Germinal center (tissue), 1 donor: ENCODE results near the gene ESR1.
"Not testable (repeated sequence)": the region's sequence is repeated elsewhere in the genome, so short reads cannot be mapped to it uniquely, and the experiment has no call there.

Experiments
- DNase-seq: peaks from one replicate; pipeline ENCODE4 v3.0.0; 2012; ENCODE audit warnings: mixed read lengths, low spot score

The ESR1 gene

DNA sequence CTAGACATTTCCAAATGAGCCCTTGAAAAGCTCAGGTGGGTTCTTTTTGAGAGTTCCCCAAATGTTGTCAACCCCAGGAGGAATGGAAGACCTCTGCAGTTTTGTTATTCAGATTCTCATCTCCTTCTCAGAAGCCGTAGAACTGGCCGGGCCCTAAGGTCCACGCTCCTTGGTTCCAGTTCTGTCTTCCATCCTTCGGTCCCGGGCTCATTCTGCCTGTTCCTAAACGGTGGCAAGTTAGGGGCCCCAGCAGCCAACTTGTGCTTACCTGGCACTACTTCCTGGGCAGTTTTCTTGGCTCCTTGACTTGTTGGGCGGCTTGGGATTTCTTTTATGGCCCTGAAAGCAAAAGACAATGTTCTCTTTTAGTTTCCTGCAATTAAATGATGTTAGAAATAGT, 6.4 kb downstream of the ESR1 start:
- DNase-seq = no peak

DNA sequence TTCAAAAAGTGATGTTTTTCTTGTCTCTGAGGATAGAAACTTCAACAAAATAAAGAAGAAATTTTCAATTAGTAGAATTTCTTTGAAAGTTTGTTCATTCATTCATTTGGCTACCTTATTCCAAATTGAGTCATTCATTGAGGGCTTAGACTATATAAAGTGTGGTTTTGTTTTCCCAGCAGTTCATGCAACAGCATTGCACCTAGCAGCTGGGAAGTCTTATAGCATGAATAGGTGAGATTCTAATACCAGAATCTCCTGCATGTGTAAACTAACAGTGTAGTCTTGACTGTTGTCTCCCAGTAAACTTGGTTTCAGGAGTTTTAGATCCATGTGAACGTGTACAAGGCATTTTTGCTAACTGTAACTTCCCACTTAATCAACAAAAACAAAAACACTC, 7.1 kb downstream of the ESR1 start:
- DNase-seq = no peak

DNA sequence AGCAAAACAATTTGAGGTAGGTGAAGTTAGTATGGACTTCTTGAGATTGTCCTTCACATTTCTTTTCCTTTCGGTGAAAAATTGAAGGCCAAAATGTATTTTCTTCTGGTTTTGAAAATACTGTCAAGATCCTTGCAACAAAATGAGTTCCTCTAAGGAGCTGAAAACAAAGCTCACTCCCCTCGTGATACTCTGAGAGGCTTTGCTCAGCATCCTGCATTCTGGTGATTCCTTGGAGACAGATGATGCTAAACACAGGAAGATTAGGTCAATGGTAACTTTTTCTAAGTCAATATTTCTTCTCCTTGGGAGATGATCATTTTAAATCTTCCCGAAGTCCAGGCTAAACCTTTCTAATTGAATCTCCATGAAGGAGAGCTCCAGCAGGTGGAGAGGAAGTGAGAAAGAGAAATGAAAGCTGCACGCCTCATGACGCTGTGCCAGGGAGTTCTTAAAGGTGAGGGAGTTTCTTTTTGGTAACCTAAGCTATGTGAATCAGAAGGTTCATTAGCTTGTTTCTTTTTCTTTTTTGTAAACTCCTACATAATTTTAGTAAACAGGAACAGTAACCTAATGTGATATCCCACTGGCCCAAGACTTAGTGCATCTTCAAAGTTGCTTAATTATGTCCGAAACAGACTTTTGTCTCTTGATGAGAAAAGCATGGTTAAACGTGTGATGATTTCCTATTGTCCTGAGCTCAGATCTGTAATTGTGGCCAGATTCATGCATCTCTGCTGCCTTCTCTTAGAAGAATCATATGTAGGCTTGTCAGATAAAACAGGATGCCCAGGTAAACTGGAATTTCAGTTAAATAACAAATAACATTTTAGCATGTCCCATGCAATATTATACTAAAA, 15.0 kb downstream of the ESR1 start:
- DNase-seq = peak; percentile 44

DNA sequence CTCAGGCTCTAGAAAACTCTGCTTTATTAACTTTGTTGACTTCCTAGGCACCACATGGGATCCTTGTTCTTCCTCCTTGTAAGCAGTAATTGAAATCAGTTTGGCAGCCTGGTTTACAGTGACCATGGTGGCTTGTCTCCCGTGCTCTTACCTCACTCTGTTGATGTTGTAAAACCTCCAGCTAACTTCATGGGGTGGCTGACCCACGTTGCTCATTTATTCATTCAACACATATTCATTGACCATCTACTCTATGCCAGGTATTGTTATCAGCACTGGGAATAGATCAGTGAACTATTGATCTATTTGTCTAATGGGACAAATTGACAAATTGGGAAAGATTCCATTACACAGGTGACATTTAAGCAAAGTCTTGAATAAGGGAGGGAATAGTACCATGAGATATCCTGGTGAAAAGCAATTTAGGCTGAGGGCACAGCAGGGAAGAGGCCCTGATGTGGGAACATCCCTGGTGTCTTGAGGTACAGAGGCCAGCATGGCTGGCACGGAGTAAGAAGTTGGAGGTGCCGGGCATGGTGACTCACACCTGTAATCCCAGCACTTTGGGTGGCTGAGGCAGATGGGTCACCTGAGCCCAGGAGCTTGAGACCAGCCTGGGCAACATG, 19.1 kb downstream of the ESR1 start:
- DNase-seq = no peak

DNA sequence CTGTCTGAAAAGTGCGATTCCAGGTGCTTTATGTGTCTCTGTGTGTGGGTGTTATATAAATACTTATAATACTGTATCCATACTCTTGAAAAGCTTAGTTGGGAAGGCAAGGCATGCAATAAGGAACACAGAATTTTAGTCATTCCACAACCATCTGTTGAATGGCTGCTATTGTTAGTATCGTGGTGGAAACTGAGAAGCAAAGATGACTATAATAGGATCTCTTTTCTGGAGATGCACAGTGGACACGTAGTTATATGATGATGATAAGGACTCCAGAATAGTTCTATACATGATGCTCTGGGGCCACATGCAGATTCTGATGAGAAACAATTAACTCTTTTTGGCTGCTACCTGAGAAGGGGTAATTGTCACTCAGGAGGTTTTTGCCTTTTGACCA, 25.2 kb downstream of the ESR1 start:
- no peak for DNase-seq

DNA sequence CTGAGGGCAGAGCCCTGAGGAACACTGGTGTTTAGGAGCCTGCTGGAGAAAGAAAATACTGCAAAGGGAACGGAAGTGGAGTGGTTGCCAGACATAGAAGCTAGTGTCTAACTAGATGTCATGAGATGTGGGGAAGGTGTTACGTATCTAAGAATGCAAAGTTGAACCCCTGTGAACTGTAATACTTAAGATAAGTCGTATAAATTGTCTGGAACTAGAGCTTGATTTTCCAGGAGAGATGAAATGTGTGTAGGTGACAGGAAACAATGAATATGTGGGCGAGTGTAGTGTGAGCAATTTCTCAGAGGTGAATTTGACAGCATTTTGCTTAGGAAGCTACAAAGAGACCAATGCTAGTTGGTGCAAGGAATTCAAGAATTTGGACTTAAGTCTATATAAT, 27.9 kb downstream of the ESR1 start:
- no peak for DNase-seq

DNA sequence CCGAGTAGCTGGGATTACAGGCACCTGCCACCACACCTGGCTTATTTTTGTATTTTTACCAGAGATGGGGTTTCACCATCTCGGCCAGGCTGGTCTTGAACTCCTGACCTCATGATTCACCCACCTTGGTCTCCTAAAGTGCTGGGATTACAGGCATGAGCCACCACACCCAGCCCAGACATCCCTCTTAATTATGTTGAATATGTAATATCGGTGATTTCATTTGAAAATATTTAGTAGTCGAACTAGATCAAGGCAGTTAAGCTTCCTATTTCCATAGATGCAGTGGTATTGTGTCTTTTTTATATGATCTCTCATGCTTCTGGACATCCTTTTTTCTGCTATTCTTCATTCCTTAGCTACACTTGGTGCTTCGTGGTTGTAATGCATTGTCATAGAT, 29.7 kb downstream of the ESR1 start:
- DNase-seq = no peak

DNA sequence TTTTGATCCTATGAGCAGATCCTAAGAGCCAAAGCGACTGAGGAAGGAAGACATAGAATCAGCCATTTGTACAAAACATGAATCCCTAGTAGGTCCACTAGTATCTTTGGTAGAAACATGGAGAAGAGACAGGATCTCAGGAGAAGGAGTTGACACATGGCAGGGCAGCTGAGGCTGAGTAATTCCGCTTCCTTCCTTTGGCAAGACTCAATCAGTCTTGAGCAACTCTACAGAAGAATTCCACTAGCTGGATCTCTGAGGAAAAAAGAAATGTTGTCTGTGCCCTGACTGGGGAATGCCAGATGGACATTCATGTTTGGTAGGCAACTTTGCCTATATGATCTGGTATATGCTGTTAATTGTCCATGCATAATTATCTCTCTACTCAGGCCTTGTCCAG, 35.3 kb downstream of the ESR1 start:
- DNase-seq = no peak

DNA sequence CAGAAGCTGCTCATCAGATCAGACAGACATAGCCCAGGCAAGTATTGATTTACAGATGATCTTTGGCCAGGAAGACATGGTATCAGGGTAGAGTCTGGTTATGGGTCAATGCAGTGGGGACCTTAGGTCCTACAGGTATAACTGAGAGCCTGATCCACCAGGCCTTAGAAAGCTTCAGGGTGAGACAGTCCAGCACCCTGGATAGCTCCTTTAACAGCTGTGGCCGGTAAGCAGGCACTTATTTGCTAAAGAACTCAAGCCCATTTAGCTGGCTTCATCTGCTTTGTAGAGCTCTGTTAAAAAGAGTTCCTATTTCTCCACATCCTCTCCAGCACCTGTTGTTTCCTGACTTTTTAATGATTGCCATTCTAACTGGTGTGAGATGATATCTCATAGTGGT, 39.6 kb downstream of the ESR1 start:
- DNase-seq = no peak

DNA sequence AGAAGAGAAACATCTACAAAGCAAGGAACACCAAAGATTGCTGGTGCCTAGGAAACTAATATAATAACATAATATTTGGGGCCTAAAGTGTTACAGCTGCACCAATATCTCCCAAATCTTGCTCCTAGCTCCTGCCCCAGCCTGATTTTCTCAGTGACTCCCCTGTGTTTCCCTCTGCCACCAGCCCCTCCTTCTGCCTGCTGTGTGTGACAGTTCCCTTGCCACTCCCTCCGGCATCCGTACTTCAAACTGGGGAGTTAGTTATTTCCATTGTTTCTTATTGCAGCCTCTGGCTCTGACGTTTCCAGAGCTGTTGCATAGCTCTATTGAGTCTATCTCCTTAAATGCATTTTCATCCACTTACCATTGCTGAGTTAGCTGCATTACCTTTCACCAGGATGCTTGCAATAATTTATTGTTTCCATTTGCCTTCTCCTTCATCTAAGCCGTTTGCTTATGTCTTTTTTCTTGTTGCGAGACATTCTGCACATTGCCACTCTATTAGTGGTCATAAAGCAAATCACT, 43.1 kb downstream of the ESR1 start:
- no peak for DNase-seq

DNA sequence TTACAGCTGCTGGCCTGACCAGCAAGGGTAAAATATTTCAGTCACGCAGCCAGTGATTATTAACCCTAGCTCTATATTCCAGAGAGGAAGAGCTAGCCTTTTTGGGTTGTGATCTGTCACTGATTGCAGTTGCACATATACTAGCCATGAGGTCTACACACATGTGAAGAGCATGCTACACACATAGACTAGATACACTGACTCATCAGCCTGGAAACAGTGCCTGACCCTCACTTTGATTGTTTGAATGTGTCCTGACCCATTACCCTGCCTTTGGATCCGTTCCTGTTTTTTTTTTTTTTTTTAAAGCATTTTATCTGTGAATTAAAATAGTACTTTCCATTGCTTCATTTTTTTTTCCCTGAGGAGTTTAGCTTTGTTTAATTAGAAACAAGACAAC, 50.8 kb downstream of the ESR1 start:
- DNase-seq = no peak

DNA sequence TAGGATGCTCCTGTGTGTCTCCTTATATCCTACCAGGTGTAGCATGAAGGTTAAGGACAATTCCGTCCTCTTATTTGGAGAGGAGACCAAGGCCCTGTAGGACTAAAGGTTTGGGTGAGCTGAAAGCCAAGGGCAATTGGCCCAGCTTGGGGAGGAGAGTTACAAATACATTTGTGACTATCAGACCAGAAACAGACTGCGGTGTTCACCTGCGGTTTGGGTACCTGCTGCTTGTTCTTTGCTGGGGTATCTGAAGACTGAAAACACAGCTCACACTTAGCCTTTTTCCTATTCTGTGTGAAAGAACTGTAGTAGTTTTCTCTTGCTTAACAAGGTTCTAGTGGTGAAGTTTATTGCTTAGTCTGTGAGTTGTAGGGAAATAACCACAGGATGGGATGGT, 55.0 kb downstream of the ESR1 start:
- no peak for DNase-seq

DNA sequence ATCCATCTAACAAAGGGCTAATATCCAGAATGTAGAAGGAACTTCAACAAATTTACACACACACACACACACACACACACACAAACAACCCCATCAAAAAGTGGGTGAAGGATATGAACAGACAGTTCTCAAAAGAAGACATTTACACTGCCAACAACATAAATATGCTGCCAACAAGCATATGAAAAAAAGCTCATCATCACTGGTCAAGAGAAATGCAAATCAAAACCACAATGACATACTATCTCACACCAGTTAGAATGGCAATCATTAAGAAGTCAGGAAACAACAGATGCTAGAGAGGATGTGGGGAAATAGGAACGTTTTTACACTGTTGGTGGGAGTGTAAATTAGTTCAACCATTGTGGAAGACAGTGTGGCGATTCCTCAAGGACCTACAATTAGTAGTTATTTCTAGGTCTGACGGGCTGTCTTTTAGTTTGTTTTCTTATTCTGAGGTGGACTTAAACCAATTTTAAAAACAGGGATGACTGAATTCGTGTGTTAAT, 59.9 kb downstream of the ESR1 start:
- not testable (repeated sequence) for DNase-seq

DNA sequence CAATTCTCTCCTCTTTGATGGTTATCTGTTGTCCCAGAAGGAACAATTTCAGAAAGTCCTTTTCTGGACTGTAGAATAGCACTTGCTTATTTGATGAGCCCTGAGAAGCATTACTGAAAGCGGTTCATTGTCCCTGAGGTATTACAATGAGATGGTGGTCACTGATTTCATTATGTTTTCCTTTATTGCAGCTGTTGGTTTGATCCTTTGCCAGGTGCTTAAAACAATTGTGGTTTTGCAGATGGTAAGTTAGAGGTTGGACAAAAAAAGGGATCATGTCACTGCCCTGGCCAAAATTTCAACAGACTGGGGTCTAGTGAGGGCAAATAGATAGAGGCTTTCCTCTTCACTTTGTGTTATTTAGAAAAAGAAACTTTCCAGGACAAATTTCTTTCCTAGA, 61.9 kb downstream of the ESR1 start:
- DNase-seq = no peak

DNA sequence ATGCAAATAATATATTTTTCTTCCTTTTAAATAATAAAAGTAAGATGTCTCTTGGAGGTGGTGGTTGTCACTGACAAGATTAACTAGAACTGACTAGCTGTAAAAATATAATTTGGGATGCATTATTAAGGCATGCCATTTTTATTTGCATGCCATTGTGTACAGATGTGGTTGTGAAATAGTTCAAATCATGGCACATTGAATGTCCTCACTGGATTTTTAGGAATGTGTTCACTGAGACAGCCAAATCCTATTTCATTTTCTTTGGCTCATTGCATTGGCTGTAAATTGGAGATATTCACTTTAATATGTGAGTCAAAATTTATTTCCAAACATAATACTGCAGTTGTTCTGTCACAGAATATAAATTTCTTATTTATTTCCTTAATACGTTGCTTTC, 62.3 kb downstream of the ESR1 start:
- DNase-seq = no peak

DNA sequence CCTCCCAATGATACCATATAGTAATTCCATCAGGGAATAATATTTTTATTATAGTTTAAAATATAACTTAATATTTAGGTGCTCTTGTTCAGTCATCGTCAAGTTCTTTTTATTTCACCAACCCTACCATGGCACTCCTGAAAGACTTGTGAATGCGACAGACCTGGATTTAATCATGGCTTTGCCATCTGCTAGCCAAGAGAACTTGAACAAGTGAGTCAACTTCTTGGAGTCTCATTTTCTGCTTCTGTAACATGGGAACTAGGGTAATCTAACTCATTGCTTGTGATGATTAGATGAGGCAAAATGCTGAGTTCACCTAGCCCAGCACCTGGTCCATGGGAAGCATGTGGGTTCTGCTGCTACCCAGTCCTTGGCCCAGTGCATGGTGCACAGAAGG, 62.9 kb downstream of the ESR1 start:
- DNase-seq = no peak

DNA sequence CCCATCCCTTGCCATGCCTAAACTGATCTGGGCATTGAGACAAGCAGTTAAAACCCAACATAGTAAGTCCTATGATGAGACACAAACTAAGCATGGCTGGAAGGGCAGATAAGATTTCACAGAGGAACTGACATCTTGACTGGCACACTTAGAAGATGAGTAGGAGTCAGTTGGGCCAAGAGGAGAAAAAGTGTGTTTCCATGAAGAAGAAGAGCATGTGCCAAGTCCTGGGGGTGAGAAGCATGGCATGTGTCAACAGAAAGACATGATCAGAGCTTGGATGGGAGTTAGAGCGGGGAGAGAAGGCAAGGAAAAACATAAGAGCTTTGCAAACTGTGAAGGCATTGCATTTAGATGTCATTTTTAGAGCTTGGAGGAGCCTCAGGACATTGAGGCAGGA, 68.0 kb downstream of the ESR1 start:
- no peak for DNase-seq

DNA sequence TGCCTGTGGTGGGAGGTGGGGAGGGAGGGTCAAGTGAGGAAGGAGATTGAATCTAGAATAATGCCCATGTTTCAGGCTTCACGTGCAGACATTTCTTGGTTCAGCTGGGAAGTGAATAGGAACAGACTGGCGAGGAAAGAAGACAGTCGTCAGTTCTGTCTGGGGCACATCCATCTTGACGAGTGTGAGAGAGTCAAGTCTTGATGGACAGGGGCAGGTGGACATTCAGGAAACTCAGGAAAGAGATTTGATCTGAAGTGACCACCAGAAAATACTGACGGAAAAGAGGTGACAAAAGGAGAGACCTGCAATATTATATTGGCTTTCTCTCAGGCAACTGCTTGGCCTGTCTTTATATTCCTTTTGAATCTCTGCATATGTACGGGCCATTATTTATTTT, 68.6 kb downstream of the ESR1 start:
- no peak for DNase-seq

DNA sequence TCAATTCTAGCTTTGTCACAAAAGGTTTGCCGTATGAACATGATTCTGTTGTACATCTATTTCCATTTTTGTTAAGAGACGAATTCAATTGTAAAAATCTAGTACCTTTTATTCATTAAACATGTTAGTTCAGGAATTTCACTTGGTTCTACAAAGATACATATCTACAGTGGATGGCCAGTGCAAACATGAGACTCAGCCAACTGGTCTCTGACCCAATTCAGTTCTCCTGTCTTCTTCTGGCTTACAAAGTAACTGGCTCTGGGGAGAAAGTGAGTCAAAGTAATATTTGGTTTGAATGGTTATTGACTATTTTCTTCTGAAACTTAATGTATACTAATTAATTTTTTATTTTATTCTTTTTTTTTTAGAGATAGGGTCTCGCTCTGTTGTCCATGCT, 70.0 kb downstream of the ESR1 start:
- DNase-seq = no peak

DNA sequence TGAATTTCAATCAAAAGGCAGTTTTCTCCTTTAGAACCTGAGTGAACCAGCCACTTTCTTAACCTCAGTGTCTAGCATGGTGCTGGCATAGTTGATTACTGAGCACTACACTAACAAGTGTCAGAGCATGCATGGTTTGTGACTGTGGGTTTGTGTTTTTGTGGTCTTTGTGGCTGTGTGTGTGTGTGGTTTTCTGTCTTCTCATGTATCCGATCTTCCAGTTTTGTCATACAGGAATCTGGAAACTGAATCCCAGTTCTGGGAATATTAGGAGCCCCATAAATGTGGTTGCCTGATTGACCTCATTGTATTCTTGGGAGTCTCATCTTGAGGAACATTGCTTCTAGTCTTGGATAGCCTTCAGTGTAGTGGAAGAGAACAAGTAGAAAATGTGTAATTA, 73.7 kb downstream of the ESR1 start:
- no peak for DNase-seq

DNA sequence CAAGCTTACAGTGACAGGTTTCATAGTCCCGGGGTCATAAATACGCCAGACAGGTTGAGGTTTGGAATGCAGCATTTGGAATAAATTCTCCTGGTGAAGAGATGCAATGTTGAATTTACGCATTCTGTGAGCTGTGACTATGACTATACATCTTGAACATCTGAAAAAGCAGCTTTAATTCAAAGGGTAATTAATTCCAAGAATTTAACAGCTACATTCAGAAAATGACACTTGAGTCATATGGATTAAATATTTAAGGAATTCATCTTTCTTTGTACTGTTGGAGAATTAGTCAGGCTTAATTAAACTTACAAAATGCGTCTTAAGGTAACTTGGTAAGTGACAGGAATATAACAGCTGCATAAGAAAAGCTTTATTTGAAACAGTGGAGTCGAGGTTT, 74.7 kb downstream of the ESR1 start:
- DNase-seq = no peak

DNA sequence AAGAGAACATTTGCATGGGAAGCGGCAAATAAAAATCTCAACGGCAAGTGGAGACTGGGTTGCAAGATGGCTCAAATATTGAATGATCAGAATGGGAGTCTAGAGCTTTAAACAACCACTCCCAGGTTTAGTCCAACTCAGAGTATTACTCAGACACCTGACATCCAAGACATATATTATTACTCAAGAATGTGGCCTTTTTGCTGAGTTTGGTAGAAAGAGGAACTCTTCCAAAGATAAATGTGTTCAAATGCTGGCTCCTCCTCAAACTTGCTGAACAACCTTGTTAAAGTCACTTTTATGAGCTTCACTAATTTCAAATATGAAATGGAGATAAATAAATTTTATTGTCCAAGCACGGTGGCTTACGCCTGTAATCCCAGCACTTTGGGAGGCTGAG, 77.8 kb downstream of the ESR1 start:
- DNase-seq = no peak

DNA sequence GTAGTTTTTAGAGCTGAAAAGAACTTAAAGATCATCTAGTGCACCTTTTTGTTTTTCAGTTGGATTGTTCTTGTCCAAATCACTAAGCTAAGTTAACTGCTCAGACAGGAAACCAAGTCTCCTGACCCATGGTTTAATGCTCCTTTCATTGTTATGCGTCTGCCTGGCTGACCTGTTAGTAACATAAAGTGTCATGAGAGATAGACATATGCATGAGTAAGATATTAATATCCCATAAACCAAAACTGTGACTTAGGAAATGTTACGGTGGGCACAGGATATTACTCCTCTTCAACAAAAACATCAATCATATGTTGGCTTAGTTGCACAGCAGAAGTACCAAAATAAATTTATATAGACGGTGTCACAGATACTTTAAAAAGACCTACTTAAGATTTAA, 84.0 kb downstream of the ESR1 start:
- DNase-seq = no peak

DNA sequence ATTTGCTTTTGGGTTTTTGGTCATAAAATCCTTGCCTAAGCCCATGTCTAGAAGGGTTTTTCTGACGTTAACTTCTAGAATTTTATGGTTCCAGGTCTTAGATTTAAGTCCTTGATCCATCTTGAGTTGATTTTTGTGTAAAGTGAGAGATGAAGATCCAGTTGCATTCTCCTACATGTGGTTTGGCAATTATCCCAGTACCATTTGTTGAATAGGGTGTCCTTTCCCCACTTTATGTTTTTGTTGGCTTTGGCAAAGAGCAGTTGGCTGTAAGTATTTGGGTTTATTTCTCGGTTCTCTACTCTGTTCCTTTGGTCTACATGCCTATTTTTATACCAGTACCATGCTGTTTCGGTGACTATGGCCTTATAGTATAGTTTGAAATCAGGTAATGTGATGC, 86.9 kb downstream of the ESR1 start:
- DNase-seq = not testable (repeated sequence)
